Measurements from ENCODE around the gene SEPTIN12. TPM values are rescaled to one million over a fixed set of nuclear protein-coding genes. Genes with fewer than 3 reads are reported as not detected.

SEPTIN12 gene
- total RNA-seq, 1 donor from 2014 or later, result 0.65 TPM

DNA sequence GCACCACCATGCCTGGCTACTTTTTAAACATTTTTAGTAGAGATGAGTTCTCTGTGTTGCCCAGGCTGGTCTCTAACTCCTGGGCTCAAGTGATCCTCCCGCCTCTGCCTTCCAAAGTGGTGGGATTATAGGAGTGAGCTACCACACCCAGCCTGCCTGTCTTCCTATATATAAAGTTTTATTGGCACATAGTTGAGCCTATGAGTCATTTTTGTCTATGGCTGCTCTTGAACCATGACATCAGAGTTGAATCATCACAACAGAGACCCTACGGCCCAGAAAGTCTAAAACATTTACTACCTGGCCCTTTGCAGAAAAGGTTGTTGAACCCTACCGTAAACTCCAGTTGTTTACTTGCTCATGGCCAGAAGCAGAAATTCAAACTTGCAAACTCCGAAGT is 7.9 kb downstream of the SEPTIN12 start:
- no peaks in the 10 kb centered on the region for H3K4me1 Mint-ChIP-seq
- no peak overlapping the region for H3K27ac Mint-ChIP-seq (ENCODE audit: unreplicated experiment)
- no peak for DNase-seq (ENCODE audit: low read depth, low spot score)
- H3K4me3 Mint-ChIP-seq, result no peak overlapping the region
- H3K27me3 Mint-ChIP-seq (ENCODE audit: low read depth), result no peaks in the 10 kb centered on the region
- no peaks in the 10 kb centered on the region for H3K9me3 Mint-ChIP-seq
- no peaks in the 10 kb centered on the region for H3K36me3 Mint-ChIP-seq (ENCODE audit: low read depth)
- TF ChIP-seq, protein P1, sequence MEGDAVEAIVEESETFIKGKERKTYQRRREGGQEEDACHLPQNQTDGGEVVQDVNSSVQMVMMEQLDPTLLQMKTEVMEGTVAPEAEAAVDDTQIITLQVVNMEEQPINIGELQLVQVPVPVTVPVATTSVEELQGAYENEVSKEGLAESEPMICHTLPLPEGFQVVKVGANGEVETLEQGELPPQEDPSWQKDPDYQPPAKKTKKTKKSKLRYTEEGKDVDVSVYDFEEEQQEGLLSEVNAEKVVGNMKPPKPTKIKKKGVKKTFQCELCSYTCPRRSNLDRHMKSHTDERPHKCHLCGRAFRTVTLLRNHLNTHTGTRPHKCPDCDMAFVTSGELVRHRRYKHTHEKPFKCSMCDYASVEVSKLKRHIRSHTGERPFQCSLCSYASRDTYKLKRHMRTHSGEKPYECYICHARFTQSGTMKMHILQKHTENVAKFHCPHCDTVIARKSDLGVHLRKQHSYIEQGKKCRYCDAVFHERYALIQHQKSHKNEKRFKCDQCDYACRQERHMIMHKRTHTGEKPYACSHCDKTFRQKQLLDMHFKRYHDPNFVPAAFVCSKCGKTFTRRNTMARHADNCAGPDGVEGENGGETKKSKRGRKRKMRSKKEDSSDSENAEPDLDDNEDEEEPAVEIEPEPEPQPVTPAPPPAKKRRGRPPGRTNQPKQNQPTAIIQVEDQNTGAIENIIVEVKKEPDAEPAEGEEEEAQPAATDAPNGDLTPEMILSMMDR (conservative IDR thresholded peaks at IDR 0.05), result no peak

DNA sequence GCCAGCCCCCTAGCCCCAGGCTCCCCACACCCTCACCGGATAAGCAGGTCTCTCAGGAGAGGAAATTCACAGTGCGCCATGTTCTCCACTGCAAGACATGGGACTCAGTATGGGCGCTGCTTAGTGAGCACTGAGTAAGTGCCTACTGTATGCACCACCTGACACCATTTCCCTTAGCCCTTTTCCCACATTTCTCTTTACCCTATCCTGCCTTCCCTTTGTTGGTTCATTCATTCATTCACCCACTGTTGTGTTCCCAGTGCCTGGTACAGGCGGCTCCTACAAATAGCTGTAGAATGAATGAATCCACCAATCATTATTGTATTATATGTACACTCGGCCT is 10.1 kb downstream of the SEPTIN12 start:
- Mint-ChIP-seq H3K36me3 (ENCODE audit: low read depth) (no peaks in the 10 kb centered on the region), H3K9me3 (no peaks in the 10 kb centered on the region), H3K4me3 (no peak overlapping the region), H3K27ac (ENCODE audit: unreplicated experiment) (no peak overlapping the region), H3K4me1 (no peaks in the 10 kb centered on the region), H3K27me3 (ENCODE audit: low read depth) (no peaks in the 10 kb centered on the region)
- TF ChIP-seq, protein P1 (conservative IDR thresholded peaks at IDR 0.05), result no peak
- DNase-seq (ENCODE audit: low read depth, low spot score), result no peak

DNA sequence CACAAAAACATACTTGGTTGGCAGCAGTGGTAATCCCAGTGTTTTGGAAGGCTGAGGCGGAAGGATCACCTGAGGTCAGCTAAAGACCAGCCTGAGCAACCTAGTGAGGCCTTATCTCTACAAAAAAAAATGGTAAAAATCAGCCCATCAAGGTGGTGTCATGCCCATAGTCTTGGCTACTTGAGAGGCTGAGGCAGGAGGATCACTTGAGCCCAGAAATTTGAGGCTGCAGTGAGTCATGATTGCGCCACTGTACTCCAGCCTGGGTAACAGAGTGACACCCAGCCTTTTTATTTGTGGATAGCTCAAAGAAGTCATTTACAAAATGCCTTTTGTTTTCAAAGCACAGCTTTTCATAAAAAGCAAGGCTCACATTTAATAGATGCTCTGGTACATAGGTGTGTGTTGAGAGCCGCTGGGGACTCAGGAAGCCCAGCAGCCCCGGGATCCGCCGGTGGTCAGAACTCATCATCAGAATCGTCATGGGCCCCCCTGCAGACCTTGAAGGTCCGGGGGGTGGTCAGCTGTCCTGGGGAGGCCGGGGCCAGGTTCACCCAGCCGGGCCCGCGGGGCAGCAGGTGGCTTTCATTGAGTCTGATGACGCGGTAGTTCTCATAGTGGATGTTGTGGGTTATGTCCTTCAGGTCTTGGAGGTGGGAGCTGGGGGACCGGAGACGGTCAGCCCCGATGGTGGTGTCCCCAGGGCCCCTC is 10.7 kb downstream of the SEPTIN12 start:
- TF ChIP-seq, protein P1 (conservative IDR thresholded peaks at IDR 0.05), result no peak
- no peaks in the 10 kb centered on the region for H3K9me3 Mint-ChIP-seq
- H3K4me3 Mint-ChIP-seq, result no peak overlapping the region
- no peaks in the 10 kb centered on the region for H3K36me3 Mint-ChIP-seq (ENCODE audit: low read depth)
- no peak overlapping the region for H3K27ac Mint-ChIP-seq (ENCODE audit: unreplicated experiment)
- DNase-seq (ENCODE audit: low read depth, low spot score), result no peak
- H3K4me1 Mint-ChIP-seq, result no peaks in the 10 kb centered on the region
- H3K27me3 Mint-ChIP-seq (ENCODE audit: low read depth), result no peaks in the 10 kb centered on the region

DNA sequence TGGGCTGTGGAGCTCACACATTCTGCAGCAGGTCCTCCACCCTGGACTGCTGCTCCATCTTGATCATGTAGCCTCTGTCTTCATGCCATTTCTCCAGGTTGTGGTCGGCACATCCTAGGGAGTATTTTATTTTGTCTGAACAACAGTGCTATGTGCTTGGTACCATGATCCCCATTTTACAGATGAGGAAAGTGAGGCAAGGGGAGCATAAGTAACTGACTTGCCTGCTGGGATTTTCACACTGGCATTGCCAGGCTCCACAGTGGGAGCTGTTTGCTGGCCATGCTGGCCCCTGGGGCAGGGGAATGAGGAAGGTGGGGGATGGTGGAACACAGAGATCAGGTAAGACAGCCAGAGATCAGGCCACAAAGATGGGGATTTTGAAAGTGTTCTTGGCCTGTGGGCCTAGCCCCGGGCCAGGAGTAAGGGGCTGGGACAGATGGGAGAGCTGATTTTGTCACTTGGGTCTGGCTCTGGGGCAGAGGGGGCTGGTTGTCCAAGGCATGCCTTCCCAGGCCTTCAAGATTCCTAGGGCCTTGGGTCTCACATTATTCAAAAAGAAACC is 11.9 kb downstream of the SEPTIN12 start:
- no peak overlapping the region for H3K27ac Mint-ChIP-seq (ENCODE audit: unreplicated experiment)
- no peaks in the 10 kb centered on the region for H3K27me3 Mint-ChIP-seq (ENCODE audit: low read depth)
- TF ChIP-seq, protein P1 (conservative IDR thresholded peaks at IDR 0.05), result no peak
- H3K36me3 Mint-ChIP-seq (ENCODE audit: low read depth), result no peaks in the 10 kb centered on the region
- no peaks in the 10 kb centered on the region for H3K4me1 Mint-ChIP-seq
- no peaks in the 10 kb centered on the region for H3K9me3 Mint-ChIP-seq
- H3K4me3 Mint-ChIP-seq, result no peak overlapping the region
- no peak for DNase-seq (ENCODE audit: low read depth, low spot score)

DNA sequence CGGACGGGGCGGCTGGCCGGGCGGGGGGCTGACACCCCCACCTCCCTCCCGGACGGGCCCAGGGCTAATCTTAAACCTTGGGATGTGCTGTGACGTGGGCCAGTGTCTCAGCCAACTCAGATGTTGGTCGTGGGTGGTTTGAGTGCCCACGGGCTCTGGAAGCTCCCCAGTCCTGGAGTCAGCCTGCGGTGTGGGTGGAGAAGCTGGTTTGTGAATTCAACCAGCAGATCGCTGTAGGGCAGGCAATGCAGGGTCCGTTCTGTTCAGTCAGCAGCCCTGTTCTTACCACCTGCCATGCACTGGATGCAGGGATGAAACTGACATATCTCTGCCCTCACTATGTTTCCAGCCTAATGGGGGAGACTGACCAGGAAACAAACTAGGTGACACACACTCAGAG is 13.1 kb downstream of the SEPTIN12 start:
- H3K4me3 Mint-ChIP-seq, result no peak overlapping the region
- H3K27me3 Mint-ChIP-seq (ENCODE audit: low read depth), result no peaks in the 10 kb centered on the region
- H3K4me1 Mint-ChIP-seq, result no peaks in the 10 kb centered on the region
- no peak for DNase-seq (ENCODE audit: low read depth, low spot score)
- H3K27ac Mint-ChIP-seq (ENCODE audit: unreplicated experiment), result no peak overlapping the region
- TF ChIP-seq, protein P1 (conservative IDR thresholded peaks at IDR 0.05), result no peak
- H3K36me3 Mint-ChIP-seq (ENCODE audit: low read depth), result no peaks in the 10 kb centered on the region
- H3K9me3 Mint-ChIP-seq, result no peaks in the 10 kb centered on the region
